ENCODE measurements around the gene RNASE11.

DNA sequence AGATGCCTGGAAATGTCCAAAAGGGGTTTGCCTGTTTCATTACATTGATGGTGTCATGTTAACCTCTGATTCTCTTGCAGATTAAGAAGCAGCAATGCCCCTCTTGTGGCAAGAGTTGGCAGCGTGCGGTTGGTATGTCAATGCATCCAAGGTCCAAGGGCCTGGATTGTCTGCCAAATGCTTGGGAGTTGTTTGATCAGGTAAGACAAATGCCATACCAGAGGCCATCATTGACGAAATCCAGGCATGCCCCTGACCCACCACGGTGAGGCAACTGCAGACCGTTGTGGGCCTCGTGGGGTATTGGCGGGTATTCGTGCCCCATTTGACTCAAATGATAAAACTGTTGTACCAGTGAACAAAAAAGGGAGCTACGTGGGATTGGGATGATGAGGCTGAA, 14.8 kb upstream of the RNASE11 start:
- TF ChIP-seq CTCF (IDR thresholded peaks at IDR 0.05) = no peak
- TF ChIP-seq POLR2A (IDR thresholded peaks at IDR 0.05) = no peak
- TF ChIP-seq EP300 (IDR thresholded peaks at IDR 0.05) = no peak

Measured in tibial nerve (tissue), 4 donors.